KBM-7 (cell line): ENCODE data around the gene AFF1.

Source experiments
- DNase-seq: peaks from one replicate; pipeline ENCODE4 v3.0.0-alpha.2; 2015
- in situ Hi-C: fragments of 300-500 bp; cut with MboI; formaldehyde crosslinking; loops from 2 replicates; pipeline ENCODE4 v1.14.3; 2020; ENCODE audit warnings: low sequenced_read_pairs, low pct_unique_long_range_greater_than_20kb, mixed read lengths

Gene AFF1

DNA sequence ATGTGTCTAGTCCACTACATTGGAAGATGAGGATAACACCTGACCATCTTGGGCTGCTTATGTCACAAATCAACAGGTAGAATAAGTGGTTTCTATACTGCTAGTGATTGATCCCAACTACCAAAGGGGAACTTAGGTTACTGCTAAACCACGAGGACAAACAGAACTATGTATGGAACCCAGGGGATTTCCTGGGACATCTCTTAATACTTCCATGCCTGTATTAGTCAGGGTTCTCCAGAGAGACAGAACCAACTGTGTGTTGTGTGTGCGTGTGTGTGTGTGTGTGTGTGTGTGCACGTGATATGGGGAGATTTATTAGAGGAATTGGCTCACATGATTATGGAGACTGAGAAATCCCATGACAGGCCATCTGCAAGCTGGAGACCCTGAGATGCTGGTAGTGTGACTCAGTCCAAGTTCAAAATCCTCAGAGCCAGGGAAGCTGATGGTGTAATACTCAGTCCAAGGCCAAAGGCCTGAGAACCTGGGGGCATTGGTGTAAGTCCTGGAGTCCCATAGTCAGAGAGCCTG, 16.2 kb upstream of the AFF1 start:
- no peak for DNase-seq
- in situ Hi-C loops: loop anchor here (25.0 kb wide), 1 partner anchor 319 kb away; no protein-coding TSS in a partner anchor

DNA sequence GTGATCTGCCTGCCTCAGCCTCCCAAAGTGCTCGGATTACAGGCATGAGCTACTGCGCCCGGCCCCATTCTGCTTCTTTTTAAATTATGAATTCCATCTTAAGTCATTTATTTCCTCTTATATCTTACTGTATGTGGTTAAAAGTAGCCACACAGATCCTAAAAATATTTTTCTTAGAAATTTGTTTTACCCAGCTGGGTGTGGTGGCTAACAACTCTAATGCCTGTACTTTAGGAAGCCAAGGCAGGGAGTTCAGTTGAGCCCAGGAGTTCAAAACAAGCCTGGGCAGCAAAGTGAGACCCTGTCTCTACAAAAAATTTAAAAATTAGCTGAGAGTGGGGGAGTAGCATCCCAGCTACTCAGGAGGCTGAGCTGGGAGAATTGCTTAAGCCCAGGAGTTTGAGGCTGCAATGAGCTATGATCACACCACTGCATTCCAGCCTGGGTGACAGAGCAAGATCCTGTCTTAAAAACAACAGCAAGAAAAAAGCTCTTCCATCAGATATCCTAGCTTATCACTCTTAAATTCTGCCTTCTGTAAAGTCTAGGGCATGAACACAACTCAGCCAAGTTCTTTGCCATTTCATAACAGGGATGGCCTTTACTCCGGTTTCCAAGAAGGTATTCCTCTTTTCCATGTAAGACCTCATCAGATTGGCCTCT, 15.1 kb upstream of the AFF1 start:
- no peak for DNase-seq
- in situ Hi-C loops: loop anchor here (25.0 kb wide), 1 partner anchor 318 kb away; no protein-coding TSS in a partner anchor

GRCh38 chr4:86921608-86922252, 13.1 kb upstream of the AFF1 start:
- in situ Hi-C loops: loop anchor here (25.0 kb wide), 1 partner anchor 316 kb away; no protein-coding TSS in a partner anchor
- no peak for DNase-seq

DNA sequence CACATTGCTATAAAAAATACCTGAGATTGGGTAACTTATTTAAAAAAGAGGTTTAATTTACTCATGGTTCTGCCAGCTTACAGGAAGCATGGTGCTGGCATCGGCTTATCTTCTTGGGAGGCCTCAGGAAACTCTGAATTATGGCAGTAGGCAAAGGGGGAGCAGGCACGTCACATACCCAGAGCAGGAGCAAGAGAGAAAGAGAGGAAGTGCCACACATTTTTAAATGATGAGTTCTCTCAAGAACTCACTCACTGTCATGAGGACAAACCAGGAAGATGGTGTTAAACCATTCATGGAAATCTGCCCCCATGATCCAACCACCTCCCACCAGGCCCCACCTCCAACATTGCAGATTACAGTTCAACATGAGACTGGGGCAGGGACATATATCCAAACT, 10.0 kb upstream of the AFF1 start:
- DNase-seq: peak; percentile 49
- in situ Hi-C loops: loop anchor here (25.0 kb wide), 2 partner anchors 162 to 312 kb away; no protein-coding TSS in a partner anchor

GRCh38 chr4:86926435-86927086, 8.2 kb upstream of the AFF1 start:
- no peak for DNase-seq
- in situ Hi-C loops: loop anchor here (25.0 kb wide), 1 partner anchor 161 kb away; no protein-coding TSS in a partner anchor

DNA sequence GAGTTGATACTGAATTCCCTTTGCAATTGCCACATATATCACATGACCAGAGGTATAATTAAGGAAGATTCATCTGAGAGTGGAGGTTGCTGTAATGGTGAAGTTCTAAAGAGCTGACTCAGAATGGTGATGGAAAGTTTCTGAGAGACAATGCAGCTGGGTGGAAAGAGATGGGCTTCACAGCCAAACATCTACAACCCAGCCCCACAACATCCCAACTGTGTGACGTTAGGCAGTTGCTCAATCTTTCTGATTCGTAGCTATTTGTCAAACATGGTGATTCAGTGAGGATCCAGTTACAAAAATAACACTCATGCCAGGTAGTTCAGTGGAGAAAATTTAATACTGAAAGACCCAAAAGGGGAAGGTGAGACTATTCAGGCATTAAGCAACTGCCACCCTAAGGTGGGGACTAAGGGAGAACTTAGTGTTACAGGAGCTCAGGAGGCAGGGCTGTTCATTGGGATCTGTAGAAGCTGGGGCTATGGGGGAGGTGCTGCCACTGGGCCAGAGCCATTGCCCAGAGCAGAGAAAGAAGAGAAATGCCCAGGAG, 6.9 kb upstream of the AFF1 start:
- no peak for DNase-seq
- in situ Hi-C loops: loop anchor here (25.0 kb wide), 1 partner anchor 159 kb away; no protein-coding TSS in a partner anchor

DNA sequence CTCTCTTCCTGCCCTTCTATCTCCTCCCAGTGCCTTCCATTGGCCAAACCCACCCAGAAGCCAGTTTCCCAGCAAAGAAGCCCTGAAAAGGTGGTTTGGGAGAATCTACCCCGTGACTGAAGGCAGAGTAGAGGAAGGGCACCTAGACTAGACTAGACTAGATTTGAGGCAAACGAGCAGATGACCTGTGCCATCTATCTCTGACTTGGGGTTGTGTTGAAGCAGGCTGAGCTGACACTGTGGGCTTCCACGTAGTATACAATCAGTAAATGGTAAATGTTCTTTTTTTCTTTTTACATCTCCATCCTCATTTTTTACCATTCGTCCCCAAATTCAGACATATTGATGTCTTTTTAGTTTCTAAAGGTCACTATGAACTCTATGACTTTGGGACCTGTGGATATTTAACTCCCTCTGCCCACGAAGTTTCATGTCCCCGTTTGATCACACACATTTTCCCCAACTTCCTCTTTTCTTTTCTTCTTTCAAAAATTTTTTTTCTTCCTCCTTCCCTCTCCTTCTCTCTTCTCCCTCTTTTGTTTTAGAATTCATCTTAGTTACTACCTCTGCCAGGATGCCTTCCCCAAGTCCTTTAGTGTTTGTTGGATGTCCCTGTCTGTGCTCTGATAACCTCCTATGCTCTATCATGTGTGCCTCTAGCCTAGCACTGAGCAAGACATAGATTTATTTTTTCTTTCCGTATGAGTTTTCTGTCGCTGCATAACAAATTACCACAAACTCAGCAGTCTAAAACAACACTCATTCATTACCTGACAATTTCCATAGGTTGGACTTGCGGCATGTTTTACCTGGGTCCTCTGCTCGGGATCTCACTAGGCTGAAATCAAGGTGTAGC, 6.2 kb upstream of the AFF1 start:
- in situ Hi-C loops: loop anchor here (25.0 kb wide), 1 partner anchor 159 kb away; no protein-coding TSS in a partner anchor
- DNase-seq: peak; percentile 56

- no peak for DNase-seq
- in situ Hi-C loops: loop anchor here (25.0 kb wide), 1 partner anchor 153 kb away; no protein-coding TSS in a partner anchor
Observed at GRCh38 chr4:86934147-86934770, 552 bp upstream of the AFF1 start.

DNA sequence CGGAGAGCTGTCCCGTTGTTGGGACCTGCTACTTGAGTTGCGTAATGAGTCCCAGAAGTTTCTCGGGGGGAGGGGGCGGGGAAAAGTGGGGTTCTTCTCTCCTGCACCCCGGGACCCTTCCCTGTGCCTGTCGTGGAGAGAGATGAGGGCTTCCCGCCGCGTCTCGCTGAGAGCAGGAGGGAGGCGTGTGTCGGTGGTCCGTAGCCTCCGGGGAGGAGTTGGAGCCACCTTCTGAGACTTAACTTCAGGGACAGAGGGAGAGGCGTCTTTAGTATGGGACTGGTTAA, 698 bp downstream of the AFF1 start:
- no peak for DNase-seq
- in situ Hi-C loops: loop anchor here (25.0 kb wide), 1 partner anchor 152 kb away; no protein-coding TSS in a partner anchor

GRCh38 chr4:86935853-86936733, 1.3 kb downstream of the AFF1 start:
- in situ Hi-C loops: loop anchor here (25.0 kb wide), 1 partner anchor 151 kb away; no protein-coding TSS in a partner anchor
- peak; percentile 85 for DNase-seq

DNA sequence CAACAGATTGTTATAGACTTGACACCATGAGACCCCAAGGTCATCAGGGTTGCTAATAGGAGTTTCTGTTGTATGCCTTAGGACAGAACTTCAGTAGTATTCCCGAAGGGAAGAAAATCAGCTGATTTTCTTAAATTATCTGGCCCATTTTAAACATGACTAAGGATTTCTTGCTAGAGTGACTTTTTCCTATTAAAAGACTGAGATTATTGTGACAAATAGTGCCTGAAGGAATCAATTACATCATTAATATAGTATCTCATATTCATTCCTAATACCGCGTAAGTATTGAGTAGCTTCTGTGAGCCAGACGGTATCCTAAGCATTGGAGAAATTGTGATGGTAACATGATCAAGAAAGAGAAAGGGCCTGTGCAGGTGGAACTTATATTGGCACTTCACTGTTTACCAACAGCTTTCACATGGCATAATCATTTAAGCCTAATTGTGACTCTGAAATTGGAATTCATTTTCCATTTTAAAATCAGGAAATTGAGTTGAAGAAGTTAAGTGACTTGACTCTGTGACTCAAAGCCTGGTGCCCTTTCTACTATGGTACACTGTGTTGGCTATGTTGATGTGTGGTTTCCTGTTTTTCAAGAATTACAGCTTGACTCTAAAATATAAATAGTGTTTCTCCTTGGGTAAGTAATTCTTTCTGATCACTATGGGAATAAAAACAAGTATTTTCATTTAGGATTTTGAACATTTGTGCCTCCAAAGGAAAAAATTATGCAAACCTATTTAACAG, 4.1 kb downstream of the AFF1 start:
- in situ Hi-C loops: loop anchor here (25.0 kb wide), 1 partner anchor 148 kb away; no protein-coding TSS in a partner anchor

DNA sequence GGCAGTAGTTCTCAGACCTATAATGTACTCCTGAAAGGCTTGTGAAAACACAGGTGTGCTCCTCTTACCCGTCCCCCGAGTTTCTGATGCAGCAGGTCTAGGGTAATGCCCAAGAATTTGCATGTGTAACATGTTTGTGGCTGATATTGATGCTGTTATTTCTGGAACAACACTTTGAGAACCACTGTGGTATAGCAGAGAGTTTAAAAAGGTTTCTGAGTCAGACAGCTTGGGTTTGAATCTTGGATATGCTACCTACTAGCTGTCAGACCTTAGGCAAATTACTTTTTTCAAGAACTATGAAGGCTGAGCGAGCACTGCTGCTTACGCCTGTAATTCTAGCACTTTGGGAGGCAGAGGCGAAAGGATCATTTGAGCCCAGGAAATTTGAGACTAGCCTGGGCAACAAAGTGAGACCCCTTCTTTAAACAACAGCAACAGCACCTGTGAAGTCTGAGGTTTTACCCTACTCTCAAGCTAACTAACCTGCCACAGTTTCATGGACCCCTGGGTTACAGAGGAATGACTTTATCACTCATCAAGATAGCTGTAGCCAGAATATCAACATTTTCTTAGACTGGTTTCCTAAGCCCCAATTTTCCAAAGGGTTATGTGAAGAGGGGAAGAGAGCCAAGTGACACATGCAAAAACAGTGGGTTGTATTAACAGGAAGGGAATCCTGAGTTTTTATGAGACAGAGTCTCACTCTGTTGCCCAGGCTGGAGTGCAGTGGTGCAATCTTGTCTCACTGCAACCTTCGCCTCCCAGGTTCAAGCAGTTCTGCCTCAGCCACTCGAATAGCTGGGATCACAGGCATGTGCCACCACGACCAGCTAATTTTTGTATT, 5.1 kb downstream of the AFF1 start:
- no peak for DNase-seq
- in situ Hi-C loops: loop anchor here (25.0 kb wide), 1 partner anchor 147 kb away; no protein-coding TSS in a partner anchor

More for the DNA sequence above, 4.1 kb downstream of the AFF1 start:
- DNase-seq: no peak

GRCh38 chr4:86940920-86941460, 6.2 kb downstream of the AFF1 start:
- no peak for DNase-seq
- in situ Hi-C loops: loop anchor here (25.0 kb wide), 1 partner anchor 146 kb away; no protein-coding TSS in a partner anchor

DNA sequence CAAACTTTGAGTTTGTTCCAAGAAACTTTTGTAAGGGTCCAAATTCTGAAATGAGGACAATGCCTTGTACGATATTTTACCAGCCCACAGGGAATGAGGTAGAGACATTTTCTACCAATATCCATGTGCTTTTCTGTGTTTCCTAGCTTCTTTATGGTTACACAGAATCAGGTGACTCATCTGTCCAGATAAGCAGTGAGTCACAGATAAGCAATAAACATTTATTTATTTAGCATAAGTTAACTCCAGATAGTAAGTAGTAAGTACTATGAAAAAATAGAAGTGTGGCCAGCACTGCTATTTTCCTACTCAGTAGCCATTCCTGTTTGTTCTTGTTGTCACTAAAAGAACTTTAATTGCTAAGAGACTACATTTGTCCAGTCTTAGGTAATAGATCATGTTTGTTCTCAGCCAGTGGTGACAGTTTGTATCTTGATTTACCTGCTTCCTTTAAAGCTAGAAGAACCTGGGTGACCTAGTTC, 7.4 kb downstream of the AFF1 start:
- in situ Hi-C loops: loop anchor here (25.0 kb wide), 1 partner anchor 145 kb away; no protein-coding TSS in a partner anchor
- DNase-seq: no peak
